ENCODE data around the gene SLBP.

DNA sequence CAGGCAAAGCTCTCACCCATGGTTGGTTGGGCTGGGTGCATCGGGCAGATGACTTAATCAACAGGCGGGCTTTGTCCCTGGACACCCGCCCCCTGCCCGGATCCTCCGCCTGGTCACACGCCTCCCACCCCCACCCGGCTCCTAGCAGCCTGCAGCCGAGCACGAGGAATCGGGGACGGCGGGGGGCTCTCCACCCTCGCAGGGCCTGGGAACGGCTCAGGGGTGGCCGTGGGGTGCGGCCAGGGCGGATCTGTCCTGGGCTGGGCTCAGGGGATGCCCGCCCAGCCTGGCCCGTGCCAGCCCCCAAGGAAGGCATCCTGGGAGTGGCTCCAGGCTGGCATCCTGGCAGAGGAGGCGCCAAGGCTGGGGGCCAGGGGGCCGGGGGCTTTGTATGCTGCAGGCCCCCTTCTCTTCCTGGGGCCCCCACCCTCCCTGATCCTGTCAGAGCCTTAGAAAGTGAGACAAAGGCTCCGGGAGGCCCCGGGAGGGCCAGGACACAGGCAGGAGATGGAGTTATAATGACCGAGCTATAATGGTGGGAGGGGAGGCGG lies 48.5 kb upstream of the SLBP start:
- TF ChIP-seq, protein P1, sequence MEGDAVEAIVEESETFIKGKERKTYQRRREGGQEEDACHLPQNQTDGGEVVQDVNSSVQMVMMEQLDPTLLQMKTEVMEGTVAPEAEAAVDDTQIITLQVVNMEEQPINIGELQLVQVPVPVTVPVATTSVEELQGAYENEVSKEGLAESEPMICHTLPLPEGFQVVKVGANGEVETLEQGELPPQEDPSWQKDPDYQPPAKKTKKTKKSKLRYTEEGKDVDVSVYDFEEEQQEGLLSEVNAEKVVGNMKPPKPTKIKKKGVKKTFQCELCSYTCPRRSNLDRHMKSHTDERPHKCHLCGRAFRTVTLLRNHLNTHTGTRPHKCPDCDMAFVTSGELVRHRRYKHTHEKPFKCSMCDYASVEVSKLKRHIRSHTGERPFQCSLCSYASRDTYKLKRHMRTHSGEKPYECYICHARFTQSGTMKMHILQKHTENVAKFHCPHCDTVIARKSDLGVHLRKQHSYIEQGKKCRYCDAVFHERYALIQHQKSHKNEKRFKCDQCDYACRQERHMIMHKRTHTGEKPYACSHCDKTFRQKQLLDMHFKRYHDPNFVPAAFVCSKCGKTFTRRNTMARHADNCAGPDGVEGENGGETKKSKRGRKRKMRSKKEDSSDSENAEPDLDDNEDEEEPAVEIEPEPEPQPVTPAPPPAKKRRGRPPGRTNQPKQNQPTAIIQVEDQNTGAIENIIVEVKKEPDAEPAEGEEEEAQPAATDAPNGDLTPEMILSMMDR (conservative IDR thresholded peaks at IDR 0.05; ENCODE audit: low read depth, low read length), result no peak
- TF ChIP-seq EZH2phosphoT487 (IDR thresholded peaks at IDR 0.05; ENCODE audit: borderline replicate concordance, low read length), result no peak
- no peak for TF ChIP-seq EZH2 (IDR thresholded peaks at IDR 0.05; ENCODE audit: low read length, unreplicated experiment)
